Fibroblast of gingiva (primary cell): ENCODE data around the gene ALPK3.
A peak's percentile ranks its signal among the peaks of the same experiment; 100 is the strongest.

Experiments used
- DNase-seq: peaks from one replicate; pipeline ENCODE4 v3.0.0-alpha.2; 2011; ENCODE audit warnings: low read depth

ALPK3 gene, protein sequence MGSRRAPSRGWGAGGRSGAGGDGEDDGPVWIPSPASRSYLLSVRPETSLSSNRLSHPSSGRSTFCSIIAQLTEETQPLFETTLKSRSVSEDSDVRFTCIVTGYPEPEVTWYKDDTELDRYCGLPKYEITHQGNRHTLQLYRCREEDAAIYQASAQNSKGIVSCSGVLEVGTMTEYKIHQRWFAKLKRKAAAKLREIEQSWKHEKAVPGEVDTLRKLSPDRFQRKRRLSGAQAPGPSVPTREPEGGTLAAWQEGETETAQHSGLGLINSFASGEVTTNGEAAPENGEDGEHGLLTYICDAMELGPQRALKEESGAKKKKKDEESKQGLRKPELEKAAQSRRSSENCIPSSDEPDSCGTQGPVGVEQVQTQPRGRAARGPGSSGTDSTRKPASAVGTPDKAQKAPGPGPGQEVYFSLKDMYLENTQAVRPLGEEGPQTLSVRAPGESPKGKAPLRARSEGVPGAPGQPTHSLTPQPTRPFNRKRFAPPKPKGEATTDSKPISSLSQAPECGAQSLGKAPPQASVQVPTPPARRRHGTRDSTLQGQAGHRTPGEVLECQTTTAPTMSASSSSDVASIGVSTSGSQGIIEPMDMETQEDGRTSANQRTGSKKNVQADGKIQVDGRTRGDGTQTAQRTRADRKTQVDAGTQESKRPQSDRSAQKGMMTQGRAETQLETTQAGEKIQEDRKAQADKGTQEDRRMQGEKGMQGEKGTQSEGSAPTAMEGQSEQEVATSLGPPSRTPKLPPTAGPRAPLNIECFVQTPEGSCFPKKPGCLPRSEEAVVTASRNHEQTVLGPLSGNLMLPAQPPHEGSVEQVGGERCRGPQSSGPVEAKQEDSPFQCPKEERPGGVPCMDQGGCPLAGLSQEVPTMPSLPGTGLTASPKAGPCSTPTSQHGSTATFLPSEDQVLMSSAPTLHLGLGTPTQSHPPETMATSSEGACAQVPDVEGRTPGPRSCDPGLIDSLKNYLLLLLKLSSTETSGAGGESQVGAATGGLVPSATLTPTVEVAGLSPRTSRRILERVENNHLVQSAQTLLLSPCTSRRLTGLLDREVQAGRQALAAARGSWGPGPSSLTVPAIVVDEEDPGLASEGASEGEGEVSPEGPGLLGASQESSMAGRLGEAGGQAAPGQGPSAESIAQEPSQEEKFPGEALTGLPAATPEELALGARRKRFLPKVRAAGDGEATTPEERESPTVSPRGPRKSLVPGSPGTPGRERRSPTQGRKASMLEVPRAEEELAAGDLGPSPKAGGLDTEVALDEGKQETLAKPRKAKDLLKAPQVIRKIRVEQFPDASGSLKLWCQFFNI (N-terminal part only)

DNA sequence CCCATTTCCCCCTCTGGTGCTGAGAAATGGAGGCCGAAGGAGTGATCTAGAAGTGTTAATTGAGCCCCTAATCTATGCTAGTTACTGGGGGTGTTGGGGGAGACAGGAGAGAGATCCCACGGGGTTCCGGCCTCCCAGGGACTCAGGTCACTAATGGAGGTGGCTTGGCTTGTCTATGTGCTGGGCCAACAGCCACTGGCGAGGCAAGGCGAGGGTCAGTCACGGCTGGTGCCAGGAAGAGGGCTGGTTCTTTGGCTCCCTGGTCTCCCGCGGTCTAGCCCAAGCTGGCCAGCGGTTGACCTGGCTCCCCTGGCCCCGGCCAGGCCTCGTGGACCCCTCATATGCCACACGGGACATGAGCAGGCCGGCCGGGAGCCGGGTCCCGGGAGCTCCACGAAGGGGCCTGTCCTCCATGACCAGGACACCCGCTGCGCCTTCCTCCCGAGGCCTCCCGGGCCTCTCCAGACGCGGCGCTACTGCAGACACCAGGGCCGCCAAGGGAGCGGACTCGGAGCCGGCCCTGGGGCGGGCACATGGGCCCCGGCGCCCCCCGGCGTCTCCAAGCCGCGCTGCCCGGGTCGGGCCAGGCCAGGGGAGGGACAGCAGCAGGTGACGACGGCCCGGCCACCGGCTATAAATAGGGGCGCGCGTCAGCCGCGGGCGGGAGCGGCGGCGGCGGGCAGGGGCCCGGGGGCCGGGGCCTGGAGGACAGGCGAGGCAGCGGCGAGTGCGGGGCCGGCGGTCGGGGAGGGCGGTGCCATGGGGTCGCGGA is at the start of gene ALPK3:
Gene ALPK3, plus strand, starts transcription at position 663 of the 772 bp plus-strand sequence. Its CDS starts 97 bp downstream, at position 760.
- DNase-seq: no peak

- no peak for DNase-seq
Measured at GRCh38 chr15:84772031-84772430, 45.1 kb upstream of the ALPK3 start.

GRCh38 chr15:84772467-84772866 is 44.7 kb upstream of the ALPK3 start:
- no peak for DNase-seq

DNA sequence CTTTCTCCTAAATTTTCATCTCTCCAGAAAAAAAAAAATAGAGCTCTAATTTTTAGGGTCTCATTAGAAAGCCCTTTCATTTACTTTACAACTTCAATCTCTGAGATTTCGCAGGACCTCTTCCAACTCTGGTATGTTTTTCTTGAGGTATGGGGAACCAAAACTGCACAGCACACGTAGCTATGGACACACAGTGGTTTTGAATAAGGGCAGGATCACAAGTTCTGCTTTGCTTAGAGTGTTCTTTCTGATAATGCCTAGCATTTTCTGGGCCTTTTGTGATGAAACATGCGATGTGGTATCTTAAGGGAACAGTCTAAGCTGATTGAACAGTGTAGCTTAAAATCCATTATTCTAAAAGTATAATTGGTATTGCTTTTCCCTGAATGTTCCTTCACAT is 43.4 kb upstream of the ALPK3 start:
- DNase-seq: no peak

- DNase-seq: no peak
Measured at GRCh38 chr15:84775867-84776449, 41.2 kb upstream of the ALPK3 start.

DNA sequence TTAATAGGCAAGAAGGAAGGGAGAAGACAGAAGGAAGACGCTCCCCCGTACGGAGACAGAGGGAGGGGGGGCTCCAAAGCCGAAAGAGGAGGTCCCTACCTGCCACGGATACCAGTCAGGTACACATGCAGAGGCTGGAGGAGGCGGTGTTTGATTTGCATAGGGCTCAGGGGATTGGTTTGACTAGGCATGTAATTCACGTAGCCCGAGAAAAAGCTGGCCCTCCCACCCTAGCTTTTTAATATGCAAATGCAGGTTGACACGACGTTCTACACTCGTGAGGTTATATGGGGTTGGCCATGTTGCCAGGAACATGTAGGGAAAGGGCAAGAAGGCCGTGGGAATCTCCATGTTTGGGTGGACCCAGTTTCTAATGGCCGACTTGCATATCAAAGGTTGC is 39.0 kb upstream of the ALPK3 start:
- DNase-seq: no peak

DNA sequence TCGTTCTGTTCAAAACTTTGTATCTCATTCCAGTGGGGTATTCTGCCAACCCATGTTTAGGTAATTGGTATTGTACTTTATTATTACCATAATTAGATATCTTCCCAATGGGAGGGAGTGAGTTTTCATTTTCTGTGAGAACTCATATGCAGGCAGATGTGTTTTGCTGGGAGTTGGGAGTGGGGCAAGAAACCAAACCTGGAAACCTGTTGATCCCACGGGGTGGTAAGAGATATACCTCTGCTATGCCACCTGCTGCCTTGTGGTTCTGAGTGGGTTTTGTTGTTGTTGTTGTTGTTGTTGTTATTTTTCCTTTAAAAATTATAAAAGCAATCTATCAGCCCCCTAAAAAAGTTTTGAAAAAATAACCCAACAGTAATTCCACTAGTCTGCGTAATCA is 36.7 kb upstream of the ALPK3 start:
- no peak for DNase-seq

DNA sequence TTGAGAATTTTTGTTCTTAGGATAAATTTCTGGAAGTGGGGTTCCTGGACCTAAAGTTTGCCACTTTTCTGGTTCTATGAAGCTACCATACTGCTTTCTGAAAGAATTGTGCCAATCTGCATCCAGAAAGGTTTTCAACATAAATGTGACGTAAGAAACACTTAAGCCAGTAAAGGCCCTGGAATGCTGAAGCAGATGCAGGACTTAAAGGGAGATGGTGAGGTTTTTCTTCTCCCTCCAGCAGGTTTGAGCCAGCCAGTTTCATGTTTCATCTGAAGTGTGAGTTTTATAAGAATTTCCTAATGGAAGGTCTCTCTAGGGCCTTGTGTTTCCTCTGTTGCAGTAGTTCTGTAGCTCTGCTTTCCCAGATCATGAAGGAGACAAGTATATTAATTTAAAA is 35.7 kb upstream of the ALPK3 start:
- DNase-seq: peak; percentile 76

GRCh38 chr15:84782346-84782745 is 34.8 kb upstream of the ALPK3 start:
- no peak for DNase-seq

GRCh38 chr15:84783493-84784251 is 33.5 kb upstream of the ALPK3 start:
- no peak for DNase-seq

DNA sequence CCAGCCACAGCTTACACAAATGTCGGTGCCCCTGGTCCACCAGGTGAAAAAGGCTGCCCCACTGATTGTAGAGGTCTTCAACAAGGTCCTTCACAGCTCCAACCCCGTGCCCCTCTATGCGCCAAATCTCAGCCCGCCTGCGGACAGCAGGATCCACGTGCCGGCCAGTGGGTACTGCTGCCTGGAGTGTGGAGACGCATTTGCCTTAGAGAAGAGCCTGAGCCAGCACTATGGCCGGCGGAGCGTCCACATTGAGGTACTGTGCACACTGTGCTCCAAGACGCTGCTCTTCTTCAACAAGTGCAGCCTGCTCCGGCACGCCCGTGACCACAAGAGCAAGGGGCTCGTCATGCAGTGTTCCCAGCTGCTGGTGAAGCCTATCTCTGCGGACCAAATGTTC is 32.9 kb upstream of the ALPK3 start:
- no peak for DNase-seq

GRCh38 chr15:84785053-84785452 is 32.1 kb upstream of the ALPK3 start:
- DNase-seq: no peak

- DNase-seq: peak; percentile 59
Measured at GRCh38 chr15:84788500-84788899, 28.7 kb upstream of the ALPK3 start.

DNA sequence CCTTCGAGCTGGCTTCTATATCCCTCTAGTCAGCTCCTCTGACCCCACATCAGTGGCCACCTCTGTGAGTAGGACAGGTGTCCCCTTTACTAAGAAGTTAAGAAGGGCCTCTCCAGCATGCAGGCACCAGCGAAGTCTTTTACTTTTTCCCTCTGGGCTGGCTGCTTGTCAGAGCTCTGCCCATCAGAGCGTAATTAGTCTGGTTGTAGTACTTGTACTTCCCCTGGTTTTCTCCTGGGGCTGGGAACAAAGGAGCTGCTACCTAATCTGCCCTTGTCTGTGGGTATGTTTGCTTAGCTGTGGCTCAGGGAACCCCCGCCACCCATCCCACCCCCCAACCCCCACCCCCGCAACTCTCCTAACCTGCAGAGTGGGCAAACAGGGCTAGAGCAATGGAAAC is 27.4 kb upstream of the ALPK3 start:
- DNase-seq: no peak

GRCh38 chr15:84790676-84791075 is 26.5 kb upstream of the ALPK3 start:
- DNase-seq: no peak

GRCh38 chr15:84791763-84792162 is 25.4 kb upstream of the ALPK3 start:
- no peak for DNase-seq

- no peak for DNase-seq
Measured at GRCh38 chr15:84793431-84794161, 23.6 kb upstream of the ALPK3 start.

GRCh38 chr15:84794162-84794547 is 23.0 kb upstream of the ALPK3 start:
- DNase-seq: no peak

DNA sequence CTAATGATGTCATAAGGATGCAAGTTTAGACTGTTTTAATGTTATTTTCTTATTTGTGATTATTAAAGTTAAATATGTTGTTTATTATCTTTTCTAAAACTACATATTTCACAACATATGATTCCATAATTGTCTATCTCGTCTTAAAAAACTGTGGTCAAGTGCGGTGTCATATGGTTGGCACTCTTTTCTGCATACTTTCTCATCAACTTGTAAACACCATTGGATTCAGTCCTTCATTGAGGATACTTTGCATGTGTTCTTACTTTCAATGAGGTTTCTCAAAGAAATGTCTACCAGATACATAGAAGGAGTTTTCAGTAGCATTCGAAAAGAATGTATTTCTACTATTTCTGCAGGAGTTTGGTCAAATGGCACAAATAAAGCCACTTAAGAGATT is 22.0 kb upstream of the ALPK3 start:
- peak; percentile 77 for DNase-seq

- peak; percentile 45 for DNase-seq
Measured at GRCh38 chr15:84797212-84797611, 19.9 kb upstream of the ALPK3 start.
